ENCODE results near the gene ANTXR1. TPM values are rescaled to one million over a fixed set of nuclear protein-coding genes. Genes with fewer than 3 reads are reported as not detected.

The ANTXR1 gene
- total RNA-seq, 2 donors from 2014 or later, result 48.3 to 54.5 TPM

- WGBS, 2 experiments (ENCODE audit: insufficient coverage in 1 of 2, insufficient read length in 1 of 2), result 86 to 94% methylated on average over 2 to 6 of the region's 6 CpGs
- Histone ChIP-seq H3K27ac (ENCODE audit: low read depth, low read length) (no peak overlapping the region), H3K9ac (ENCODE audit: extremely low read depth, low read length, poor library complexity, severe bottlenecking) (no peak overlapping the region), H3K4me1 (ENCODE audit: control insufficient read depth, insufficient read depth, low read length) (no peaks in the 10 kb centered on the region), H3K36me3 (ENCODE audit: control insufficient read depth, insufficient read depth, low read length) (peaks cover 5% of the 10 kb centered on the region), H3K4me3 (ENCODE audit: low read length) (no peak overlapping the region), H3K9me3 (ENCODE audit: control insufficient read depth, low read length) (no peaks in the 10 kb centered on the region), H3K27me3 (ENCODE audit: control insufficient read depth, insufficient read depth, low read length, poor library complexity, severe bottlenecking) (no peaks in the 10 kb centered on the region)
- no peak for TF ChIP-seq CTCF (conservative IDR thresholded peaks at IDR 0.05)
- DNase-seq, result no peak
- H3K27ac Mint-ChIP-seq, result no peak overlapping the region
- H3K9me3 Mint-ChIP-seq, result no peaks in the 10 kb centered on the region
- H3K27me3 Mint-ChIP-seq (ENCODE audit: insufficient read depth), result no peaks in the 10 kb centered on the region
- H3K4me1 Mint-ChIP-seq, result no peaks in the 10 kb centered on the region
- H3K4me3 Mint-ChIP-seq, result no peak overlapping the region
- peaks cover 20% of the 10 kb centered on the region for H3K36me3 Mint-ChIP-seq (ENCODE audit: low read depth)
These were observed 118.5 kb downstream of the ANTXR1 start for GRCh38 chr2:69131452-69131851.

GRCh38 chr2:69131983-69132675, 119.2 kb downstream of the ANTXR1 start:
- H3K4me3 ChIP-seq (ENCODE audit: low read length), result no peak overlapping the region
- no peaks in the 10 kb centered on the region for H3K9me3 Mint-ChIP-seq
- H3K27ac Mint-ChIP-seq, result no peak overlapping the region
- H3K27ac ChIP-seq (ENCODE audit: low read depth, low read length), result no peak overlapping the region
- H3K4me1 ChIP-seq (ENCODE audit: control insufficient read depth, insufficient read depth, low read length), result no peaks in the 10 kb centered on the region
- H3K36me3 ChIP-seq (ENCODE audit: control insufficient read depth, insufficient read depth, low read length), result no peaks in the 10 kb centered on the region
- H3K4me1 Mint-ChIP-seq, result no peaks in the 10 kb centered on the region
- no peaks in the 10 kb centered on the region for H3K27me3 ChIP-seq (ENCODE audit: control insufficient read depth, insufficient read depth, low read length, poor library complexity, severe bottlenecking)
- DNase-seq, result peak; percentile 35
- H3K4me3 Mint-ChIP-seq, result no peak overlapping the region
- no peaks in the 10 kb centered on the region for H3K9me3 ChIP-seq (ENCODE audit: control insufficient read depth, low read length)
- peaks cover 13% of the 10 kb centered on the region for H3K36me3 Mint-ChIP-seq (ENCODE audit: low read depth)
- TF ChIP-seq CTCF (conservative IDR thresholded peaks at IDR 0.05), result no peak
- H3K9ac ChIP-seq (ENCODE audit: extremely low read depth, low read length, poor library complexity, severe bottlenecking), result no peak overlapping the region
- no peaks in the 10 kb centered on the region for H3K27me3 Mint-ChIP-seq (ENCODE audit: insufficient read depth)
- 93 to 100% methylated on average over 3 to 4 of the region's 4 CpGs for WGBS, 2 experiments (ENCODE audit: insufficient coverage in 1 of 2, insufficient read length in 1 of 2)

DNA sequence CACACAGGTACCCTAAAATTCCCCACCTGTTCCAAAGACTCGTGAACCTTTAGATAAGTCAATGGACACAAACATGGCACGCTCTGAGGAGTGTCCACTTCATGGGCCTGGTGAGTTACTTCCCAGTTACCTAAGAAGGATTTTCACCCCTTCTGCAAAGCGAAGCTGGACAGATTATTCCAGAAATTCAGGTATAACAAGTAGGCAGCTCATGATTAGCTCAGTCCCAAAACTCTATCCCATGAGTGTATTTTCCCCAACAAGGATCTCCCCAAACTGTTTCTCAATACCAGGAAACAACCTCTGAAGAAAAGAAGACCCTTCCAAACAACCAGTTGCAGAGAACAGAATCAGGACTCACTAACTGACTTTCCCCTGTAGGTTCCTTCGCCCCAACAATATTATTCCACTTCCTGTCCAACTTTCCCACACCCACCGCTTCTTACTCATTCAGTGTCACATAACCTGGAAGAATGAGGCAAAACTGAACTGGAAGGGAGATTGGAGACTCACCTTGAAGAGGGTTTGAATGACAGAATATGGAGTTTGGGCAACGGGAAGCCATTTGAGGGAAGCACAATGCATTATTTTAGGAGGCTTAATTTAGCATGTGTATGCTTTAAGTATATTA, 120.1 kb downstream of the ANTXR1 start:
- no peak overlapping the region for H3K9ac ChIP-seq (ENCODE audit: extremely low read depth, low read length, poor library complexity, severe bottlenecking)
- Mint-ChIP-seq H3K4me1 (no peaks in the 10 kb centered on the region), H3K4me3 (no peak overlapping the region), H3K27me3 (ENCODE audit: insufficient read depth) (no peaks in the 10 kb centered on the region), H3K36me3 (ENCODE audit: low read depth) (peaks cover 9% of the 10 kb centered on the region), H3K27ac (no peak overlapping the region), H3K9me3 (no peaks in the 10 kb centered on the region)
- no peaks in the 10 kb centered on the region for H3K36me3 ChIP-seq (ENCODE audit: control insufficient read depth, insufficient read depth, low read length)
- no peaks in the 10 kb centered on the region for H3K27me3 ChIP-seq (ENCODE audit: control insufficient read depth, insufficient read depth, low read length, poor library complexity, severe bottlenecking)
- no peak for TF ChIP-seq CTCF (conservative IDR thresholded peaks at IDR 0.05)
- H3K9me3 ChIP-seq (ENCODE audit: control insufficient read depth, low read length), result no peaks in the 10 kb centered on the region
- H3K27ac ChIP-seq (ENCODE audit: low read depth, low read length), result no peak overlapping the region
- no peak overlapping the region for H3K4me3 ChIP-seq (ENCODE audit: low read length)
- no peaks in the 10 kb centered on the region for H3K4me1 ChIP-seq (ENCODE audit: control insufficient read depth, insufficient read depth, low read length)
- 92 to 93% methylated on average over 4 to 6 of the region's 6 CpGs for WGBS, 2 experiments (ENCODE audit: insufficient coverage in 1 of 2, insufficient read length in 1 of 2)
- DNase-seq, result peak; percentile 8
